ENCODE data around the gene PTH1R. TPM values are rescaled to one million over a fixed set of nuclear protein-coding genes. Genes with fewer than 3 reads are reported as not detected.
A peak's percentile ranks its signal among the peaks of the same experiment; 100 is the strongest.

Gene PTH1R
- total RNA-seq, 1 donor from 2014 or later = 10.3 TPM

GRCh38 chr3:46926871-46927717, 49.6 kb downstream of the PTH1R start:
- intact Hi-C loops (cut with DNase I) = no loop called here

GRCh38 chr3:46927718-46928073, 50.2 kb downstream of the PTH1R start:
- Histone ChIP-seq H3K9me3 (no peaks in the 10 kb centered on the region), H3K4me3 (no peak overlapping the region), H3K4me1 (peaks cover 32 to 74% of the 10 kb centered on the region in 2 donors), H3K36me3 (peaks cover 31 to 32% of the 10 kb centered on the region in 2 donors), H3K27ac (peak overlapping the region; percentile 4 to 42), H3K27me3 (no peaks in the 10 kb centered on the region)
- intact Hi-C loops (cut with DNase I) = no loop called here
- no peak for TF ChIP-seq CTCF (IDR thresholded peaks at IDR 0.05)
- no peak for DNase-seq (ENCODE audit: low spot score in 2 of 2)

More at GRCh38 chr3:46926871-46927717, 49.6 kb downstream of the PTH1R start:
- DNase-seq (ENCODE audit: low spot score in 2 of 2) = no peak
- peaks cover 28 to 68% of the 10 kb centered on the region in 2 donors for H3K4me1 ChIP-seq
- H3K27me3 ChIP-seq = no peaks in the 10 kb centered on the region
- no peaks in the 10 kb centered on the region for H3K9me3 ChIP-seq
- no peak for TF ChIP-seq CTCF (IDR thresholded peaks at IDR 0.05)
- peak overlapping the region; percentile 4 to 42 for H3K27ac ChIP-seq
- H3K36me3 ChIP-seq = peaks cover 37 to 38% of the 10 kb centered on the region in 2 donors
- H3K4me3 ChIP-seq = no peak overlapping the region

GRCh38 chr3:46928282-46928681, 50.8 kb downstream of the PTH1R start:
- Histone ChIP-seq H3K36me3 (peaks cover 25 to 28% of the 10 kb centered on the region in 2 donors), H3K27me3 (no peaks in the 10 kb centered on the region), H3K9me3 (no peaks in the 10 kb centered on the region), H3K4me3 (no peak overlapping the region), H3K4me1 (peaks cover 36 to 80% of the 10 kb centered on the region in 2 donors), H3K27ac (peak overlapping the region; percentile 83 to 85)
- no peak for TF ChIP-seq CTCF (IDR thresholded peaks at IDR 0.05)
- no peak for DNase-seq (ENCODE audit: low spot score in 2 of 2)
- intact Hi-C loops (cut with DNase I) = no loop called here

GRCh38 chr3:46929324-46929723, 51.8 kb downstream of the PTH1R start:
- intact Hi-C loops (cut with DNase I) = no loop called here

More at GRCh38 chr3:46929324-46929723, 51.8 kb downstream of the PTH1R start:
- H3K27ac ChIP-seq = peak overlapping the region; percentile 83 to 85
- no peak for TF ChIP-seq CTCF (IDR thresholded peaks at IDR 0.05)
- no peaks in the 10 kb centered on the region for H3K9me3 ChIP-seq
- H3K4me3 ChIP-seq = no peak overlapping the region
- peaks cover 41 to 90% of the 10 kb centered on the region in 2 donors for H3K4me1 ChIP-seq
- H3K36me3 ChIP-seq = peaks cover 17 to 20% of the 10 kb centered on the region in 2 donors
- H3K27me3 ChIP-seq = no peaks in the 10 kb centered on the region
- DNase-seq (ENCODE audit: low spot score in 2 of 2) = no peak
